K562 (cell line): ENCODE results near the gene LGR6. TPM values are rescaled to one million over a fixed set of nuclear protein-coding genes. Genes with fewer than 3 reads are reported as not detected.

Experiments used
- ATAC-seq: fragments of 200-7000 bp; cut with Tn5 transposase; 3 replicates; pipeline ENCODE4 v1.9.1; 2020; ENCODE audit warnings: moderate library complexity
- BruUV-seq: library from RNA; stranded (reverse); fragments of 400-500 nt; replicated peaks from 2 replicates; lab custom pipeline; 2021; lab: Mats Ljungman, UMichigan
- CTCF ChIA-PET: fragments of 300-600 bp; formaldehyde crosslinking; extraction: SDS; loops from one replicate; lab custom pipeline; 2021; ENCODE audit warnings: low intra/inter-chr PET ratio; lab: Yijun Ruan, JAX
- POLR2A ChIA-PET: fragments of 300-600, 350-650 bp; sonication (Branson Sonifier 250); formaldehyde crosslinking; extraction: SDS; loops from one replicate; lab custom pipeline; 2021; ENCODE audit warnings: antibody characterized with exemption, inconsistent platforms; lab: Yijun Ruan, JAX
- DNase-seq, 4 experiments: peaks; one replicate each; pipeline versions ENCODE4 v3.0.0 to v3.0.0-alpha.2; 2011 to 2018; ENCODE audit warnings: low spot score in 3 of 4, mixed read lengths in 3 of 4; ENCODE audit errors: extremely low read depth in 1 of 4
- FAIRE-seq: peaks from 2 replicates; lab custom pipeline; 2011; peaks lifted over from hg19 to GRCh38; lab: Jason Lieb, UNC
- H2AFZ ChIP-seq: 2 replicates; pipeline ENCODE4 v1.6.0; 2011; ENCODE audit warnings: low read depth, low read length, control low read depth, inconsistent platforms
- H3K27ac ChIP-seq: fragments of 200-600 bp; 3 replicates; pipeline ENCODE4 v1.8.0; 2011; ENCODE audit warnings: low read depth, mild to moderate bottlenecking, control low read depth, inconsistent platforms, low read length, moderate library complexity, mixed read lengths; ENCODE audit errors: extremely low read depth
- H3K27me3 ChIP-seq, 2 experiments: fragments of 300-600 bp in 1 of 2; 2 replicates in 1 of 2; 3 replicates in 1 of 2; pipeline versions ENCODE4 v1.6.0 to v1.8.0; 2011; ENCODE audit warnings: inconsistent platforms in 2 of 2, low read length in 2 of 2, mild to moderate bottlenecking in 1 of 2, mixed read lengths in 1 of 2, moderate library complexity in 1 of 2; ENCODE audit not compliant: control insufficient read depth in 2 of 2, insufficient read depth in 2 of 2
- H3K36me3 ChIP-seq: fragments of 300-600 bp; 3 replicates; pipeline ENCODE4 v1.8.0; 2011; ENCODE audit warnings: mild to moderate bottlenecking, low read length, inconsistent platforms; ENCODE audit not compliant: control insufficient read depth, insufficient read depth
- H3K4me1 ChIP-seq, 2 experiments: fragments of 200-600 bp in 1 of 2; replicated peaks in 1 of 2; 2 replicates in 1 of 2; 3 replicates in 1 of 2; pipeline versions ENCODE4 v1.5.1 to v1.8.0; 2011; ENCODE audit warnings: inconsistent platforms in 2 of 2, low read length in 2 of 2, mild to moderate bottlenecking in 1 of 2, mixed read lengths in 1 of 2, moderate library complexity in 1 of 2; ENCODE audit not compliant: control insufficient read depth in 2 of 2, insufficient read depth in 2 of 2
- H3K4me2 ChIP-seq: 2 replicates; pipeline ENCODE4 v1.6.1; 2011; ENCODE audit warnings: low read length, control low read depth, inconsistent platforms, mixed read lengths; ENCODE audit not compliant: insufficient read depth
- H3K4me3 ChIP-seq: fragments of 200-600 bp; sonication (generic), shearing (Covaris generic); 2 replicates; pipeline ENCODE4 v1.5.1; 2016; ENCODE audit warnings: control low read depth, inconsistent platforms
- H3K79me2 ChIP-seq: fragments of 200-600 bp; 3 replicates; pipeline ENCODE4 v1.8.0; 2011; ENCODE audit warnings: low read length, inconsistent platforms; ENCODE audit not compliant: control insufficient read depth, insufficient read depth
- H3K9ac ChIP-seq, 2 experiments: 2 replicates each; pipeline versions ENCODE4 v1.6.0 to v1.6.1; 2011; ENCODE audit warnings: low read depth in 2 of 2, low read length in 2 of 2, control low read depth in 1 of 2, inconsistent platforms in 1 of 2, mild to moderate bottlenecking in 1 of 2, mixed read lengths in 1 of 2; ENCODE audit not compliant: insufficient read depth in 1 of 2
- H3K9me1 ChIP-seq: one replicate; pipeline ENCODE4 v1.6.0; 2011; ENCODE audit warnings: inconsistent platforms, mild to moderate bottlenecking, low read length, moderate library complexity; ENCODE audit not compliant: control insufficient read depth, insufficient read depth
- H3K9me3 ChIP-seq: replicated peaks from 2 replicates; pipeline ENCODE4 v1.5.1; 2011; ENCODE audit warnings: low read depth, low read length, inconsistent platforms; ENCODE audit not compliant: control insufficient read depth, insufficient read depth
- H4K20me1 ChIP-seq: replicated peaks from 2 replicates; pipeline ENCODE4 v1.6.1; 2011; ENCODE audit warnings: low read length, inconsistent platforms, mixed read lengths; ENCODE audit not compliant: control insufficient read depth, insufficient read depth
- FOXA1 ChIP-seq: fragments of 450-650 bp; IDR thresholded peaks from 2 replicates; pipeline ENCODE4 v1.6.1; 2016; ENCODE audit warnings: mild to moderate bottlenecking, borderline replicate concordance
- NFIC ChIP-seq: fragments of 450-650 bp; IDR thresholded peaks from 2 replicates; pipeline ENCODE4 v1.6.1; 2017; ENCODE audit warnings: mild to moderate bottlenecking, inconsistent platforms
- SMARCC2 ChIP-seq: fragments of 450-650 bp; IDR thresholded peaks from 2 replicates; pipeline ENCODE4 v1.6.1; 2017; ENCODE audit warnings: antibody characterized with exemption, moderate library complexity, mild to moderate bottlenecking, low read depth
- ZNF224 ChIP-seq: sonication (generic); formaldehyde crosslinking; IDR thresholded peaks from 2 replicates; pipeline ENCODE4 v1.8.0; 2022; ENCODE audit warnings: mild to moderate bottlenecking, missing genetic modification reagents
- WGBS: fragments of 100-300 bp; shearing (Covaris generic); methylation state at CpG from one replicate; pipeline ENCODE4 v1.1.6; 2016; ENCODE audit warnings: low coverage, mixed read lengths; ENCODE audit not compliant: insufficient coverage; ENCODE audit errors: missing lambda C conversion rate; 5-methylcytosine and 5-hydroxymethylcytosine counted together
- in situ Hi-C: fragments of 300-500 bp; cut with MboI; formaldehyde crosslinking; loops from 4 replicates; pipeline ENCODE4 v1.15.0; 2018; ENCODE audit warnings: inconsistent platforms, mixed read lengths
- intact Hi-C: fragments of 100-400 bp; cut with micrococcal nuclease; formaldehyde crosslinking; loops from 2 replicates; pipeline ENCODE4 v1.14.2; 2022
- polyA plus RNA-seq, 8 experiments: library from polyadenylated mRNA; depleted of rRNA in 4 of 8; stranded (reverse) in 5 of 8; unstranded in 3 of 8; fragments of >200 nt; fragmentation: Nextera tagmentation in 2 of 8; fragmentation: Illumina TruSeq in 1 of 8; extraction: Ambion mirVana in 2 of 8; extraction: Trizol in 1 of 8; gene quantifications; 2 replicates each; pipeline versions ENCODE4 v1.2.1 to v1.2.3, GENCODE V29; 2011 to 2014; ENCODE audit warnings: inconsistent platforms in 1 of 8, missing spikeins in 1 of 8
- total RNA-seq, 7 experiments: library from RNA; depleted of rRNA in 6 of 7; stranded (reverse); fragments of >200 nt in 6 of 7; fragmentation: Illumina TruSeq in 2 of 7; extraction: Trizol in 2 of 7; gene quantifications; 2 replicates each; pipeline versions ENCODE4 v1.2.1 to v1.2.3, GENCODE V29; 2011 to 2021; ENCODE audit warnings: low replicate concordance in 1 of 7

Gene LGR6
- total and polyA plus RNA-seq, 9 of the 15 experiments (the other 6 are each of a cell fraction or from before 2014, with no cell fraction given): 0.01 to 0.54 (median 0.17) TPM; not detected in 1

DNA sequence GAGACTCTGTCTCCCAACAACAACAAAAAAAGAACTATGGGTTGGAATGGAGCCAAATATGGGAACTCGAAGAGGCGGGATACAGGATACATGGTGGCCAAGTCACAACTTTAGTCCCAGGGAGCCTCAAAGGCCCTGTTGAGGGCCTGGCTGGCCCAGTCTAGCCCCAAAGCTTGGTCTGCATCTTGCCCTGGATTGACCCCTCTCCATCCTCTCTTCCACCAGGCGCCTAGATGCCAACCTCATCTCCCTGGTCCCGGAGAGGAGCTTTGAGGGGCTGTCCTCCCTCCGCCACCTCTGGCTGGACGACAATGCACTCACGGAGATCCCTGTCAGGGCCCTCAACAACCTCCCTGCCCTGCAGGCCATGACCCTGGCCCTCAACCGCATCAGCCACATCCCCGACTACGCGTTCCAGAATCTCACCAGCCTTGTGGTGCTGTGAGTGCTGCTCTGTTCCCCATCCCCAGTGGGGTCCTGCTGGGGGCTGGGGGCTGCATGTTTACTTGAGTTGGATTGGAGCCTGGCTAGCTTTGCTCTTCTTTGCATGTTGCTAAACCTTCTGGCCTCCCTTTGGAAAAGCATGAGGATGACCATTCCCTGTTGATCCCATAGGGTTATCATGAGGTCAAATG is 82.6 kb downstream of the LGR6 start:
- H3K36me3 ChIP-seq: no peaks in the 10 kb centered on the region
- DNase-seq (no peak), FAIRE-seq (no peak), ATAC-seq (no peak)
- in situ Hi-C loops (no loop called here), intact Hi-C loops (no loop called here)
- ChIA-PET POLR2A (no interaction called here), CTCF (no interaction called here)
- no peak overlapping the region for H3K4me3 ChIP-seq
- H3K27ac ChIP-seq: no peak overlapping the region
- no peak overlapping the region for H3K9ac ChIP-seq
- H3K9me3 ChIP-seq: no peaks in the 10 kb centered on the region
- no peak for TF ChIP-seq ZNF224 (CRISPR knock-in tag)
- peak; percentile 49; the same call in 1 of the 2 replicates for TF ChIP-seq NFIC
- no TSS peak for BruUV-seq
- 1% methylated on average over 11 of the region's 11 CpGs for WGBS
- peaks cover 23 to 76% of the 10 kb centered on the region in 2 experiments for H3K27me3 ChIP-seq
- no peak overlapping the region for H3K4me2 ChIP-seq
- H3K9me1 ChIP-seq: no peaks in the 10 kb centered on the region
- H2AFZ ChIP-seq: no peak overlapping the region
- 0 out of 2 replicates have a peak, but pooled peaks cover 4% of the 10 kb centered on the region for H4K20me1 ChIP-seq
- H3K4me1 ChIP-seq: no peaks in the 10 kb centered on the region
- no peaks in the 10 kb centered on the region for H3K79me2 ChIP-seq

DNA sequence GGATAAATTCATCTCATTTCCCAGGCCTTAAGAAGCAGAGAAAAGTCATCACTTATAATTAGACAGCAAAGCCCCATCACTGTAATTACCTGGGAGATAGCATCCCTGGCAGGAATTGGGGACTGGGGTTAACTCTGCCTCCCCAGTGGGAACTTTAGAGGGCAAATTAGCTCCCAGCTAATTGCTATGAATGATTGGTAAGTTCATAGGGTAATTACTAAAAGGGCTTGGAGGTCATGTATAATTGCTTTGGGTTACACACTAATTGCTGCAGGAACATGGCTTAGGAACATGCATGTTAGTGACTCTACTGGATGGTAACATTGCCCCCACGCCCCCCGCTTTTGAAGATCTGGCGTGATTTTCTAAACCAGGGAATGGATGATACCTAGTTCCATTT is 83.3 kb downstream of the LGR6 start:
- BruUV-seq: no TSS peak
- intact Hi-C loops (no loop called here), in situ Hi-C loops (no loop called here)
- H2AFZ ChIP-seq: no peak overlapping the region
- 0 out of 2 replicates have a peak, but pooled peaks cover 4% of the 10 kb centered on the region for H4K20me1 ChIP-seq
- ChIA-PET CTCF (no interaction called here), POLR2A (no interaction called here)
- H3K4me2 ChIP-seq: no peak overlapping the region
- ATAC-seq: no peak
- H3K79me2 ChIP-seq: no peaks in the 10 kb centered on the region
- no peak for TF ChIP-seq FOXA1
- no peak for TF ChIP-seq SMARCC2
- no peaks in the 10 kb centered on the region for H3K9me1 ChIP-seq
- no peak overlapping the region for H3K4me3 ChIP-seq
- no peaks in the 10 kb centered on the region for H3K4me1 ChIP-seq
- no peak for DNase-seq
- 4% methylated on average over 3 of the region's 3 CpGs for WGBS
- no peak for FAIRE-seq
- H3K27me3 ChIP-seq: peaks cover 23 to 80% of the 10 kb centered on the region in 2 experiments
- H3K27ac ChIP-seq: no peak overlapping the region
- no peaks in the 10 kb centered on the region for H3K36me3 ChIP-seq
- no peaks in the 10 kb centered on the region for H3K9me3 ChIP-seq
- no peak overlapping the region for H3K9ac ChIP-seq
